ENCODE results near the gene CDH24.

CDH24 gene

GRCh38 chr14:23057757-23058653, 685 bp upstream of the CDH24 start:
- peaks cover 53% of the 10 kb centered on the region for H3K36me3 Mint-ChIP-seq
- DNase-seq (ENCODE audit: low spot score in 2 of 2) (peak; percentile 85 to 92), ATAC-seq (peak; percentile 77)
- H3K4me3 Mint-ChIP-seq, result peak overlapping the region; percentile 76
- peaks cover 27% of the 10 kb centered on the region for H3K4me1 Mint-ChIP-seq
- H3K27ac Mint-ChIP-seq, result no peak overlapping the region
- H3K9me3 Mint-ChIP-seq, result no peaks in the 10 kb centered on the region

GRCh38 chr14:23056145-23056955, 970 bp downstream of the CDH24 start:
- H3K27ac Mint-ChIP-seq, result peak overlapping the region; percentile 60
- H3K4me1 Mint-ChIP-seq, result peaks cover 27% of the 10 kb centered on the region
- DNase-seq (ENCODE audit: low spot score in 2 of 2) (peak; percentile 55 to 77), ATAC-seq (peak; percentile 76)
- H3K4me3 Mint-ChIP-seq, result peak overlapping the region; percentile 76
- H3K9me3 Mint-ChIP-seq, result no peaks in the 10 kb centered on the region
- peaks cover 36% of the 10 kb centered on the region for H3K36me3 Mint-ChIP-seq

GRCh38 chr14:23055621-23056144, 1.6 kb downstream of the CDH24 start:
- Mint-ChIP-seq H3K4me1 (peaks cover 27% of the 10 kb centered on the region), H3K36me3 (peaks cover 30% of the 10 kb centered on the region), H3K4me3 (peak overlapping the region; percentile 76), H3K27ac (peak overlapping the region; percentile 60), H3K9me3 (no peaks in the 10 kb centered on the region)
- DNase-seq (ENCODE audit: low spot score in 2 of 2) (no peak), ATAC-seq (no peak)

- Mint-ChIP-seq H3K27ac (no peak overlapping the region), H3K4me3 (no peak overlapping the region), H3K36me3 (peaks cover 24% of the 10 kb centered on the region), H3K4me1 (peaks cover 27% of the 10 kb centered on the region), H3K9me3 (no peaks in the 10 kb centered on the region)
- DNase-seq (ENCODE audit: low spot score in 2 of 2) (no peak), ATAC-seq (no peak)
Measured at GRCh38 chr14:23055147-23055550, 2.2 kb downstream of the CDH24 start.

- no peaks in the 10 kb centered on the region for H3K9me3 Mint-ChIP-seq
- DNase-seq (ENCODE audit: low spot score in 2 of 2) (peak in 1 of 2 donors; percentile 52), ATAC-seq (no peak)
- no peak overlapping the region for H3K4me3 Mint-ChIP-seq
- H3K27ac Mint-ChIP-seq, result no peak overlapping the region
- H3K36me3 Mint-ChIP-seq, result peaks cover 15% of the 10 kb centered on the region
- peaks cover 27% of the 10 kb centered on the region for H3K4me1 Mint-ChIP-seq
Measured at GRCh38 chr14:23054000-23054811, 3.1 kb downstream of the CDH24 start.

GRCh38 chr14:23053426-23053825, 3.9 kb downstream of the CDH24 start:
- peaks cover 7% of the 10 kb centered on the region for H3K36me3 Mint-ChIP-seq
- no peak overlapping the region for H3K4me3 Mint-ChIP-seq
- ATAC-seq (no peak), DNase-seq (ENCODE audit: low spot score in 2 of 2) (no peak)
- H3K4me1 Mint-ChIP-seq, result peaks cover 27% of the 10 kb centered on the region
- no peaks in the 10 kb centered on the region for H3K9me3 Mint-ChIP-seq
- H3K27ac Mint-ChIP-seq, result no peak overlapping the region

GRCh38 chr14:23052671-23053070, 4.6 kb downstream of the CDH24 start:
- no peak overlapping the region for H3K4me3 Mint-ChIP-seq
- no peaks in the 10 kb centered on the region for H3K36me3 Mint-ChIP-seq
- H3K4me1 Mint-ChIP-seq, result peaks cover 21% of the 10 kb centered on the region
- no peaks in the 10 kb centered on the region for H3K9me3 Mint-ChIP-seq
- ATAC-seq (no peak), DNase-seq (ENCODE audit: low spot score in 2 of 2) (no peak)
- H3K27ac Mint-ChIP-seq, result no peak overlapping the region

- H3K27ac Mint-ChIP-seq, result no peak overlapping the region
- H3K4me3 Mint-ChIP-seq, result no peak overlapping the region
- H3K9me3 Mint-ChIP-seq, result no peaks in the 10 kb centered on the region
- ATAC-seq (no peak), DNase-seq (ENCODE audit: low spot score in 2 of 2) (no peak)
- H3K4me1 Mint-ChIP-seq, result peaks cover 21% of the 10 kb centered on the region
- no peaks in the 10 kb centered on the region for H3K36me3 Mint-ChIP-seq
Measured at GRCh38 chr14:23052182-23052623, 5.1 kb downstream of the CDH24 start.

- ATAC-seq, result no peak
- H3K4me1 Mint-ChIP-seq, result peaks cover 13% of the 10 kb centered on the region
- DNase-seq (ENCODE audit: low spot score in 2 of 2), result no peak
- no peaks in the 10 kb centered on the region for H3K36me3 Mint-ChIP-seq
- no peak overlapping the region for H3K27ac Mint-ChIP-seq
- H3K9me3 Mint-ChIP-seq, result no peaks in the 10 kb centered on the region
- H3K4me3 Mint-ChIP-seq, result no peak overlapping the region
Measured at GRCh38 chr14:23051141-23052057, 5.9 kb downstream of the CDH24 start.

GRCh38 chr14:23049011-23049410, 8.3 kb downstream of the CDH24 start:
- no peak overlapping the region for H3K4me3 Mint-ChIP-seq
- H3K27ac Mint-ChIP-seq, result no peak overlapping the region
- no peaks in the 10 kb centered on the region for H3K4me1 Mint-ChIP-seq
- H3K9me3 Mint-ChIP-seq, result no peaks in the 10 kb centered on the region
- no peaks in the 10 kb centered on the region for H3K36me3 Mint-ChIP-seq
- no peak for ATAC-seq
- no peak for DNase-seq (ENCODE audit: low spot score in 2 of 2)

- DNase-seq (ENCODE audit: low spot score in 2 of 2) (no peak), ATAC-seq (no peak)
- Mint-ChIP-seq H3K36me3 (no peaks in the 10 kb centered on the region), H3K9me3 (no peaks in the 10 kb centered on the region), H3K27ac (no peak overlapping the region), H3K4me3 (no peak overlapping the region), H3K4me1 (no peaks in the 10 kb centered on the region)
Measured at GRCh38 chr14:23047751-23048693, 9.3 kb downstream of the CDH24 start.

GRCh38 chr14:23047034-23047634, 10.2 kb downstream of the CDH24 start:
- H3K4me3 Mint-ChIP-seq, result no peak overlapping the region
- no peak overlapping the region for H3K27ac Mint-ChIP-seq
- H3K36me3 Mint-ChIP-seq, result no peaks in the 10 kb centered on the region
- no peaks in the 10 kb centered on the region for H3K9me3 Mint-ChIP-seq
- DNase-seq (ENCODE audit: low spot score in 2 of 2) (no peak), ATAC-seq (no peak)
- no peaks in the 10 kb centered on the region for H3K4me1 Mint-ChIP-seq
